Mesothelial cell of epicardium (in vitro differentiated cells): ENCODE results near the gene XPC. TPM values are rescaled to one million over a fixed set of nuclear protein-coding genes. Genes with fewer than 3 reads are reported as not detected.
"Not testable (repeated sequence)": the region's sequence is repeated elsewhere in the genome, so short reads cannot be mapped to it uniquely, and the experiment has no call there.

Experiments
- DNase-seq, 2 experiments: peaks; one replicate each; pipeline ENCODE4 v3.0.0; 2021; ENCODE audit warnings: low spot score in 2 of 2; ENCODE audit not compliant: unreplicated experiment in 2 of 2
- H3K27ac Mint-ChIP-seq: 2 replicates; pipeline ENCODE4 v1.8.0; 2021; ENCODE audit warnings: mixed read lengths
- H3K27me3 Mint-ChIP-seq: 2 replicates; pipeline ENCODE4 v1.8.0; 2021; ENCODE audit warnings: low read depth, mixed read lengths
- H3K36me3 Mint-ChIP-seq: 2 replicates; pipeline ENCODE4 v1.8.0; 2021; ENCODE audit warnings: mixed read lengths
- H3K4me1 Mint-ChIP-seq: 2 replicates; pipeline ENCODE4 v1.8.0; 2021; ENCODE audit warnings: mixed read lengths
- H3K4me3 Mint-ChIP-seq: 2 replicates; pipeline ENCODE4 v1.8.0; 2021; ENCODE audit warnings: mild to moderate bottlenecking, moderate library complexity, mixed read lengths
- H3K9me3 Mint-ChIP-seq: 2 replicates; pipeline ENCODE4 v1.8.0; 2021; ENCODE audit warnings: mixed read lengths
- total RNA-seq: library from RNA; stranded (reverse); gene quantifications from 3 replicates; pipeline ENCODE4 v1.2.1, GENCODE V29; 2021
- TF ChIP-seq, protein P1 (sequence below): fragments of 200-600 bp; sonication (generic); IDR thresholded peaks from one replicate; pipeline ENCODE4 v1.5.0; 2021; ENCODE audit warnings: antibody characterized with exemption; ENCODE audit not compliant: unreplicated experiment

XPC gene
- total RNA-seq = 47.5 to 52.0 TPM (median 47.8 TPM) in 3 replicates

DNA sequence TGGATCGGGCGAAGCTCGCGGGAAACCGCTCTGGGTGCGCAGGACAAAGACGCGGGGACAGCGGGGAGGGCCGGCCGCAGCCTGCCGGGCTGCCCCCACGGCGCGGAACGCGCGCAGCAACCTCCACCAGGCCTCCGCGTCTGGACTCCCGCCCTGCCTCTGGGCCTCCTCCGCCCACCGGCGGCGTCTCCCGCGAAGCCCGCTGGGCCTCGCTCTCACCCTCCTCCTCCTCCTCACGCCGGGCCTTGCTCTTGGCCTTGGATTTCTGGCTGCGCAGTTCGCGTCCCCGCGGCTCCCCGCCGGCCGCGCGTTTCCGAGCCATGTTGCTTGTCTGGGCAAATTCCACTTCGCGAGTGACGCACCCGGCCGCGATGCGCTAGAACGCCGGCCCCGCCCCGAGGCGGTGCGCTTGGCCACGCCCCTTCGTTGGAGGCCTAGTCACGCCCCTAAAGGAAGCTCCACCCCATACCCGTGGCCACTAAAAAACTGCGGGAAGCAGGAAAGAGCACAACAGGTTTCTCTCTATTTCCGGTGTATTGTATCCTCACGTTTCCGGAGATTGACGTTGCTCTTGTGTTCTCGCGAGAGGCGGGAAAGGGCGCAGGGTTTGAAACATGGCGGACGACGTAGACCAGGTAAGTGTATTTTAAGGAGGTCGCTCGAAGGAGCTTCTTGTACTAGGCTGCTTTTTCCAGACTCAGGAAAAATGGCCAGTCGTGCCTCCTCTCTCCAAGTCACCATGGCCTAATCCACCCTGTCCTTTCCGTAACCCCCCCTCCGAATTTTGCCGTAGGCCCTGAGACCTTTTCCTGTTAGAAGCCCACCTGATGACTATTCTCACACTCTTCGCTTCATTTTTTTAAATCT is at the start of gene XPC, which contains the start of gene LSM3:
TSS of gene XPC (minus strand) at position 355 of the 867 bp plus-strand sequence. CDS start at position 322, 33 bp downstream.
TSS of gene LSM3 (plus strand) at position 571 of the 867 bp plus-strand sequence. CDS start at position 615, 44 bp downstream.
- no peaks in the 10 kb centered on the region for H3K27me3 Mint-ChIP-seq
- no peaks in the 10 kb centered on the region for H3K9me3 Mint-ChIP-seq
- H3K4me3 Mint-ChIP-seq = peak within 1 kb of the TSS; percentile 98
- TF ChIP-seq, protein P1, sequence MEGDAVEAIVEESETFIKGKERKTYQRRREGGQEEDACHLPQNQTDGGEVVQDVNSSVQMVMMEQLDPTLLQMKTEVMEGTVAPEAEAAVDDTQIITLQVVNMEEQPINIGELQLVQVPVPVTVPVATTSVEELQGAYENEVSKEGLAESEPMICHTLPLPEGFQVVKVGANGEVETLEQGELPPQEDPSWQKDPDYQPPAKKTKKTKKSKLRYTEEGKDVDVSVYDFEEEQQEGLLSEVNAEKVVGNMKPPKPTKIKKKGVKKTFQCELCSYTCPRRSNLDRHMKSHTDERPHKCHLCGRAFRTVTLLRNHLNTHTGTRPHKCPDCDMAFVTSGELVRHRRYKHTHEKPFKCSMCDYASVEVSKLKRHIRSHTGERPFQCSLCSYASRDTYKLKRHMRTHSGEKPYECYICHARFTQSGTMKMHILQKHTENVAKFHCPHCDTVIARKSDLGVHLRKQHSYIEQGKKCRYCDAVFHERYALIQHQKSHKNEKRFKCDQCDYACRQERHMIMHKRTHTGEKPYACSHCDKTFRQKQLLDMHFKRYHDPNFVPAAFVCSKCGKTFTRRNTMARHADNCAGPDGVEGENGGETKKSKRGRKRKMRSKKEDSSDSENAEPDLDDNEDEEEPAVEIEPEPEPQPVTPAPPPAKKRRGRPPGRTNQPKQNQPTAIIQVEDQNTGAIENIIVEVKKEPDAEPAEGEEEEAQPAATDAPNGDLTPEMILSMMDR = no peak
- H3K4me1 Mint-ChIP-seq = peaks cover 45% of the 10 kb centered on the region
- peak within 1 kb of the TSS; percentile 100 for H3K27ac Mint-ChIP-seq
- peaks cover 11% of the 10 kb centered on the region for H3K36me3 Mint-ChIP-seq
- DNase-seq = peak; percentile 90 to 98

DNA sequence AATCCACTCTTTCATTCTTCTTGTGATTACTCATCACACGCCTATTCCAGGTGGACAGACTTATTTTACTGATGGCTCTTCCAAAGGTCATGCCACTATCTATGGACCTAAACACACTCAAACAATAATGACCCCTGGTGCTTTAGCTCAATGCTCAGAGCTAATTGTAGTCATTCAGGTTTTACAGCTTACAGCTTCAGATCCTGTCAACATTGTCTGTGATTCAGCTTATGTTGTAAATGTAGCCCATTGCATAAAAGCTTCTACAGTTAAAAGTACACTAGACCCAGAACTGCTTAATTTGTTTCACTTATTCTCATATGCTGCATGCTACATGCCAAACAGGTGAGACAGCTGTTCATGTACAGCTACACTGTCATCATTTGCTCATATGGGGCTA is 49.5 kb upstream of the XPC start:
- no peak for DNase-seq
- Mint-ChIP-seq H3K27me3 (peaks cover 7% of the 10 kb centered on the region), H3K9me3 (peaks cover 4% of the 10 kb centered on the region), H3K36me3 (peaks cover 9% of the 10 kb centered on the region), H3K27ac (peak overlapping the region; percentile 66), H3K4me1 (peaks cover 61% of the 10 kb centered on the region), H3K4me3 (no peak overlapping the region)
- TF ChIP-seq, protein P1 = no peak

DNA sequence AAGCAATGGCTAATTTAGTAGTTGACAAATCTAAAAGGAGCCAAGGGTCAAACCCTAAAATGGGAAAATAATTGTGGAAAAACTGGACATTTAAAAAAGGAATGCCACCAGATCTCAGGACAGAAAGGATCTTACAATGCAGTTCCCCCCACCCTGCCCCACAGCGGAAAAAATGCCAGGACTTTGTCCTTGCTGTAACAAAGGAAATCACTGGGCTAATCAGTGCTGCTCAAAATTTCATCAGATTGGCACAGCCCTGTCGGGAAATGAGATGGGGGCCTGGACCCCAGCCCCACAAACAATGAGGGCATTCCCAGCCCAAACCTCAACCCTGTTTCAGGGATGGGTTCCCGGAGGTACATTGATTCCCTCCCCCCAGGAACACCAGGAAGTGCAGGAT is 48.0 kb upstream of the XPC start:
- Mint-ChIP-seq H3K4me1 (peaks cover 54% of the 10 kb centered on the region), H3K9me3 (peaks cover 18% of the 10 kb centered on the region), H3K36me3 (peaks cover 16% of the 10 kb centered on the region)
- not testable (repeated sequence) for H3K27me3 Mint-ChIP-seq, H3K27ac Mint-ChIP-seq, H3K4me3 Mint-ChIP-seq, DNase-seq

DNA sequence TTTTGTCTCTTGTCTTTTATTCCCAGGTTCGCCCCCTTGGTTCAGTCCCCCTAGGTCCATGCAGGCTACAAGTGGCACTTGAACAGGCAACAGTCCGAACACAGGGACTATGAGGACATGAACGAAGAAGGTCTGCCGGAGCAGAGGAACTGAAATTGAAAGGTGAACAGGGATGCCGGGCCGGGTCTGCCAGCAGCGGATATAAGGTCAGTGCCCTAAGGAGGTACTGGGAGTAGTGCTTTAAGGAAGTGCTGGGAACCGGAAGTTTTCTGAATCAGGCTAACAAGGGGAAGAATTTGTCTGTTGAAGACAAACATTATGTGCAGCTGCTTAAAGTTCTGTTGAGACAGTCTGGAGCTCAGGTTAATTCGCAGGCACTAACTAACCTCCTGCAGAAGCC is 47.0 kb upstream of the XPC start:
- peaks cover 46% of the 10 kb centered on the region for H3K4me1 Mint-ChIP-seq
- DNase-seq = no peak
- TF ChIP-seq, protein P1 = no peak
- peak overlapping the region; percentile 89 for H3K27ac Mint-ChIP-seq
- H3K4me3 Mint-ChIP-seq = no peak overlapping the region
- peaks cover 4% of the 10 kb centered on the region for H3K27me3 Mint-ChIP-seq
- H3K36me3 Mint-ChIP-seq = peaks cover 16% of the 10 kb centered on the region
- H3K9me3 Mint-ChIP-seq = peaks cover 27% of the 10 kb centered on the region

DNA sequence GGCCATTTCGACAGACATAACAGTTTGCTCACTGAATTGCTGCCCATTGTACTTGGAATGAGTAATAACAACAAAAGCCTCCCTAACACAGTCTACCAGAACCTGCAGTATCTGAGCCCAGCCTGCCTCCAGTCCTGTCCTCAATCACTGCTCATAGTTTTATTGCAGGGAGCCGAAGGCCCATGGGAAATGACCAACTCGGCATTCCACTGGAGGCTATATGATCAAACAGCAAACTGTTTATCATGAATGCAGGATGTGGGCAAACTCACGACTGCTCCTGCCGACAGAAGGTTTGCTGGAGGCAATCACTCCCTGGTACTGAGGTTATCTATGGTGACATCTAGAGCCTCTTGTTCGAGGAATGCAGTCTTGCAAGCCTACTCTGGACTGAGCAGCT is 46.5 kb upstream of the XPC start:
- Mint-ChIP-seq H3K4me1 (peaks cover 40% of the 10 kb centered on the region), H3K4me3 (no peak overlapping the region), H3K27ac (peak overlapping the region; percentile 89), H3K9me3 (peaks cover 27% of the 10 kb centered on the region), H3K27me3 (peaks cover 4% of the 10 kb centered on the region), H3K36me3 (peaks cover 15% of the 10 kb centered on the region)
- DNase-seq = no peak
- TF ChIP-seq, protein P1 = no peak

DNA sequence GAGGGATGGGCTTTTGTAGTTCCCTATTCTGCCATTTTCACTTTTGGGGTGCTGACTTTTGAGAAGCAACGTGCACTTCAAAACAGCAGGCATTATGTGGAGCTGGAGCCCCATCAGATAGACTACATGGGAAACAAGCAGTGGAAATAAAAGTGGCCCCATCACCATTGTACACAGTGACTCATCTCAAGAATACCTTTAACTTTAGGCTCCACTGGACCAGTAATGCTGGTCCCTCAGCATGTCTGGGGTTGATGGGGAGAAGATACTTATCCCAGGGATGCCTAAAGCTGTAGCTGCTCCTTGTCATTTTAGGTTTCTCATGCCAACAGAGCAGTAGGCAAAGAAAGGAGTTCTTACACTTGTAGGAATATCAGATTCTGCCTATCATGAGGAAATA is 45.2 kb upstream of the XPC start:
- Mint-ChIP-seq H3K27ac (no peak overlapping the region), H3K4me3 (no peak overlapping the region), H3K27me3 (peaks cover 4% of the 10 kb centered on the region), H3K36me3 (peaks cover 18% of the 10 kb centered on the region), H3K4me1 (peaks cover 38% of the 10 kb centered on the region), H3K9me3 (peaks cover 32% of the 10 kb centered on the region)
- TF ChIP-seq, protein P1 = no peak
- no peak for DNase-seq
